Testis (tissue), 3 donors: ENCODE measurements around the gene BTBD1. TPM values are rescaled to one million over a fixed set of nuclear protein-coding genes. Genes with fewer than 3 reads are reported as not detected.

Experiments
- DNase-seq: peaks from one replicate; pipeline ENCODE4 v3.0.0-alpha.2; 2019
- H3K27ac ChIP-seq, 2 donors: fragments of 200-600 bp; sonication (generic); one replicate each; pipeline ENCODE4 v1.5.1; 2019
- H3K27me3 ChIP-seq: fragments of 200-600 bp; sonication (generic); one replicate; pipeline ENCODE4 v1.5.1; 2019
- H3K36me3 ChIP-seq: fragments of 200-600 bp; sonication (generic); one replicate; pipeline ENCODE4 v1.5.1; 2017; ENCODE audit warnings: low read depth; ENCODE audit errors: missing control alignments
- H3K4me1 ChIP-seq: fragments of 200-600 bp; sonication (generic); one replicate; pipeline ENCODE4 v1.5.1; 2019
- H3K4me3 ChIP-seq, 2 donors: fragments of 200-600 bp; sonication (generic); one replicate each; pipeline ENCODE4 v1.5.1; 2017 to 2019
- H3K9me3 ChIP-seq: fragments of 200-600 bp; sonication (generic); one replicate; pipeline ENCODE4 v1.5.1; 2017
- CTCF ChIP-seq, 3 experiments: fragments of 450-650 bp in 2 of 3; fragments of 200-600 bp in 1 of 3; sonication (generic) in 1 of 3; IDR thresholded peaks; one replicate each; pipeline ENCODE4 v1.5.1; 2016 to 2019; ENCODE audit warnings: antibody characterized with exemption in 3 of 3, mild to moderate bottlenecking in 2 of 3, moderate library complexity in 1 of 3
- POLR2A ChIP-seq: fragments of 450-650 bp; IDR thresholded peaks from one replicate; pipeline ENCODE4 v1.6.1; 2017; ENCODE audit warnings: antibody characterized with exemption, mild to moderate bottlenecking, moderate library complexity
- WGBS, 2 donors: methylation state at CpG; one replicate each; pipeline ENCODE4 v1.1.5; 2018; 5-methylcytosine and 5-hydroxymethylcytosine counted together
- intact Hi-C: fragments of 100-400 bp; cut with DNase I; formaldehyde crosslinking; loops from one replicate; pipeline ENCODE4 v1.15.1; 2023; ENCODE audit warnings: low total_unique reads
- polyA plus RNA-seq: library from polyadenylated mRNA; stranded (reverse); fragments of 350-450 nt; fragmentation: Illumina TruSeq; extraction: RNeasy Lipid Tissue Mini Kit (QIAGEN cat#74804); gene quantifications from one replicate; pipeline ENCODE4 v1.2.3, GENCODE V29; 2014; ENCODE audit warnings: low read depth, low replicate concordance; ENCODE audit not compliant: insufficient read depth
- total RNA-seq, 2 donors: library from RNA; depleted of rRNA; stranded (reverse); fragments of >200 nt; gene quantifications; one replicate each; pipeline ENCODE4 v1.2.3, GENCODE V29; 2016

BTBD1 gene
- total and polyA plus RNA-seq, 3 donors from 2014 or later: 94.6 to 118 (median 104) TPM

GRCh38 chr15:83030021-83030420 lies 37.0 kb downstream of the BTBD1 start:
- TF ChIP-seq POLR2A (no peak), CTCF (IDR thresholded peaks at IDR 0.05) (no peak)
- WGBS, 2 donors: 95 to 96% methylated on average over 8 of the region's 8 CpGs
- Histone ChIP-seq H3K36me3 (no peaks in the 10 kb centered on the region), H3K4me3 (no peak overlapping the region), H3K4me1 (no peaks in the 10 kb centered on the region), H3K27me3 (no peaks in the 10 kb centered on the region), H3K27ac (no peak overlapping the region), H3K9me3 (no peaks in the 10 kb centered on the region)
- intact Hi-C loops: no loop called here
- DNase-seq: no peak

- Histone ChIP-seq H3K9me3 (no peaks in the 10 kb centered on the region), H3K4me1 (no peaks in the 10 kb centered on the region), H3K27ac (no peak overlapping the region), H3K36me3 (no peaks in the 10 kb centered on the region), H3K27me3 (no peaks in the 10 kb centered on the region), H3K4me3 (no peak overlapping the region)
- no peak for DNase-seq
- 85 to 88% methylated on average over 2 of the region's 2 CpGs for WGBS, 2 donors
- TF ChIP-seq POLR2A: no peak
- no peak for TF ChIP-seq CTCF (IDR thresholded peaks at IDR 0.05)
- intact Hi-C loops: no loop called here
Measured at GRCh38 chr15:83018436-83018835, 48.6 kb downstream of the BTBD1 start.

GRCh38 chr15:83016906-83017305 lies 50.1 kb downstream of the BTBD1 start:
- TF ChIP-seq CTCF (IDR thresholded peaks at IDR 0.05): no peak
- TF ChIP-seq POLR2A: no peak
- Histone ChIP-seq H3K4me3 (no peak overlapping the region), H3K9me3 (no peaks in the 10 kb centered on the region), H3K27ac (no peak overlapping the region), H3K36me3 (no peaks in the 10 kb centered on the region), H3K27me3 (no peaks in the 10 kb centered on the region), H3K4me1 (peaks cover 4% of the 10 kb centered on the region)
- no peak for DNase-seq
- 89 to 90% methylated on average over 5 of the region's 5 CpGs for WGBS, 2 donors
- intact Hi-C loops: no loop called here

- intact Hi-C loops: no loop called here
- DNase-seq: no peak
- 78 to 83% methylated on average over 4 of the region's 4 CpGs for WGBS, 2 donors
- no peaks in the 10 kb centered on the region for H3K9me3 ChIP-seq
- no peaks in the 10 kb centered on the region for H3K27me3 ChIP-seq
- no peak overlapping the region for H3K4me3 ChIP-seq
- TF ChIP-seq POLR2A (no peak), CTCF (IDR thresholded peaks at IDR 0.05) (no peak)
- no peaks in the 10 kb centered on the region for H3K36me3 ChIP-seq
- peaks cover 10% of the 10 kb centered on the region for H3K4me1 ChIP-seq
- no peak overlapping the region for H3K27ac ChIP-seq
Measured at GRCh38 chr15:83015361-83015760, 51.7 kb downstream of the BTBD1 start.

GRCh38 chr15:83014205-83014653 lies 52.8 kb downstream of the BTBD1 start:
- no peaks in the 10 kb centered on the region for H3K36me3 ChIP-seq
- intact Hi-C loops: no loop called here
- H3K4me3 ChIP-seq: no peak overlapping the region
- H3K4me1 ChIP-seq: peaks cover 14% of the 10 kb centered on the region
- H3K27me3 ChIP-seq: no peaks in the 10 kb centered on the region
- WGBS, 2 donors: 73% methylated on average over 5 of the region's 5 CpGs
- H3K9me3 ChIP-seq: no peaks in the 10 kb centered on the region
- no peak overlapping the region for H3K27ac ChIP-seq
- TF ChIP-seq CTCF (IDR thresholded peaks at IDR 0.05) (no peak), POLR2A (no peak)
- no peak for DNase-seq
